SU-DHL-6 (cell line): ENCODE results near the gene ZDHHC13.

ENCODE experiments used
- EZH2phosphoT487 ChIP-seq: fragments of 200-600 bp; sonication (generic), shearing (Covaris generic); conservative IDR thresholded peaks from 2 replicates; pipeline ENCODE4 v1.6.1; 2018; ENCODE audit warnings: mild to moderate bottlenecking, antibody characterized with exemption, low read length, moderate library complexity, mixed read lengths
- TF ChIP-seq, protein P1 (sequence below): fragments of 200-600 bp; sonication (generic); IDR thresholded peaks from one replicate; pipeline ENCODE4 v1.5.1; 2017; ENCODE audit warnings: antibody characterized with exemption, mild to moderate bottlenecking, low read length, moderate library complexity; ENCODE audit not compliant: insufficient read depth, poor library complexity, severe bottlenecking

DNA sequence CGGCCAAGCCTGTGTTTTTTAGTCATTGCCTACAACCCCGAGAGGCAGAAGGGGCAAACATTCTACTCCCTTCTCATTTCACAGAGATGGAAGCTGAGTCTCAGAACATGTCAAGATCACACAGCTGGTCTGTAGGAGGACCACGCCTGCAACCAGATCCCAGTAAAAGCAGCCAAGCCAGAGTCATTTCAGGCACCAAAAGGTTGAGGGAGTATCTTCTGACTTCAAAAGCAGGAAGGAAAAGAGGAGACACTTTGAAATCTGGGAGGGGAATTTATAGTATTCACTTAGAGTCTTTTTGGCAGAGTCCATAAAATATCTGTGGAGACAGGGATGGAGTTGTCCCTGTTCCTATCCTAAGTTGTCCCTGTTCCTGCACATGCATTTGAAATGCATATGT lies 17.9 kb upstream of the ZDHHC13 start:
- TF ChIP-seq, protein P1, sequence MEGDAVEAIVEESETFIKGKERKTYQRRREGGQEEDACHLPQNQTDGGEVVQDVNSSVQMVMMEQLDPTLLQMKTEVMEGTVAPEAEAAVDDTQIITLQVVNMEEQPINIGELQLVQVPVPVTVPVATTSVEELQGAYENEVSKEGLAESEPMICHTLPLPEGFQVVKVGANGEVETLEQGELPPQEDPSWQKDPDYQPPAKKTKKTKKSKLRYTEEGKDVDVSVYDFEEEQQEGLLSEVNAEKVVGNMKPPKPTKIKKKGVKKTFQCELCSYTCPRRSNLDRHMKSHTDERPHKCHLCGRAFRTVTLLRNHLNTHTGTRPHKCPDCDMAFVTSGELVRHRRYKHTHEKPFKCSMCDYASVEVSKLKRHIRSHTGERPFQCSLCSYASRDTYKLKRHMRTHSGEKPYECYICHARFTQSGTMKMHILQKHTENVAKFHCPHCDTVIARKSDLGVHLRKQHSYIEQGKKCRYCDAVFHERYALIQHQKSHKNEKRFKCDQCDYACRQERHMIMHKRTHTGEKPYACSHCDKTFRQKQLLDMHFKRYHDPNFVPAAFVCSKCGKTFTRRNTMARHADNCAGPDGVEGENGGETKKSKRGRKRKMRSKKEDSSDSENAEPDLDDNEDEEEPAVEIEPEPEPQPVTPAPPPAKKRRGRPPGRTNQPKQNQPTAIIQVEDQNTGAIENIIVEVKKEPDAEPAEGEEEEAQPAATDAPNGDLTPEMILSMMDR: no peak
- TF ChIP-seq EZH2phosphoT487: no peak
